ENCODE results near the gene PLEKHH2. TPM values are rescaled to one million over a fixed set of nuclear protein-coding genes. Genes with fewer than 3 reads are reported as not detected.

PLEKHH2 gene
- polyA plus RNA-seq, 1 of the 3 experiments (the other 2 are of a cell fraction) = 1.9 TPM

GRCh38 chr2:43715300-43716098, 78.4 kb downstream of the PLEKHH2 start:
- H3F3A ChIP-seq (replicated peaks; ENCODE audit: insufficient read depth) = no peaks in the 10 kb centered on the region
- 82% methylated on average over 4 of the region's 4 CpGs for WGBS (ENCODE audit: low lambda C conversion rate)
- no peaks in the 10 kb centered on the region for H3K36me3 ChIP-seq (replicated peaks in 1 of 2; ENCODE audit: control insufficient read depth in 1 of 2, insufficient read depth in 2 of 2, low read length in 1 of 2)
- H3K9ac ChIP-seq = no peak overlapping the region
- H3K4me3 ChIP-seq (ENCODE audit: low read depth in 2 of 2, low read length in 1 of 2) = no peak overlapping the region
- no peaks in the 10 kb centered on the region for H3K79me2 ChIP-seq (ENCODE audit: insufficient read depth)
- no peaks in the 10 kb centered on the region for H3K27me3 ChIP-seq (ENCODE audit: insufficient read depth)
- CTCF ChIA-PET = no interaction called here
- no peak for TF ChIP-seq NRF1 (IDR thresholded peaks at IDR 0.05; ENCODE audit: low read depth, low read length)
- TF ChIP-seq IRF3 (IDR thresholded peaks at IDR 0.05; ENCODE audit: low read depth, low read length) = no peak
- TF ChIP-seq TAF1 (IDR thresholded peaks at IDR 0.05; ENCODE audit: borderline replicate concordance, low read depth, low read length) = no peak
- TF ChIP-seq RXRA (IDR thresholded peaks at IDR 0.05; ENCODE audit: borderline replicate concordance, low read depth) = no peak
- no peak for TF ChIP-seq CHD2 (IDR thresholded peaks at IDR 0.05; ENCODE audit: low read length, partially characterized antibody)
- TF ChIP-seq MAX (IDR thresholded peaks at IDR 0.05; ENCODE audit: low read depth) = no peak
- H3K4me2 ChIP-seq = no peak overlapping the region
- H4K20me1 ChIP-seq (ENCODE audit: insufficient read depth) = no peaks in the 10 kb centered on the region
- H2AFZ ChIP-seq (ENCODE audit: low read depth) = no peak overlapping the region
- POLR2A ChIA-PET = no interaction called here
- H3K9me3 ChIP-seq = no peaks in the 10 kb centered on the region
- no peak overlapping the region for H3K27ac ChIP-seq (ENCODE audit: low read depth in 2 of 2, low read length in 1 of 2)
- H3K4me1 ChIP-seq (ENCODE audit: control insufficient read depth in 1 of 2, insufficient read depth in 2 of 2, low read depth in 1 of 2, low read length in 1 of 2) = peaks cover 0 to 9% of the 10 kb centered on the region in 2 experiments; a peak in 1 of 4 replicates
- DNase-seq = no peak
- H3K9me2 ChIP-seq = no peaks in the 10 kb centered on the region

GRCh38 chr2:43717322-43717721, 80.3 kb downstream of the PLEKHH2 start:
- Histone ChIP-seq H3K27ac (ENCODE audit: low read depth in 2 of 2, low read length in 1 of 2) (no peak overlapping the region), H4K20me1 (ENCODE audit: insufficient read depth) (no peaks in the 10 kb centered on the region), H3F3A (replicated peaks; ENCODE audit: insufficient read depth) (no peaks in the 10 kb centered on the region), H3K9me2 (no peaks in the 10 kb centered on the region), H3K4me1 (ENCODE audit: control insufficient read depth in 1 of 2, insufficient read depth in 2 of 2, low read depth in 1 of 2, low read length in 1 of 2) (peaks cover 0 to 9% of the 10 kb centered on the region in 2 experiments; a peak in 1 of 4 replicates), H3K27me3 (ENCODE audit: insufficient read depth) (no peaks in the 10 kb centered on the region), H3K4me3 (ENCODE audit: low read depth in 2 of 2, low read length in 1 of 2) (no peak overlapping the region), H3K4me2 (no peak overlapping the region), H3K9ac (no peak overlapping the region), H3K36me3 (replicated peaks in 1 of 2; ENCODE audit: control insufficient read depth in 1 of 2, insufficient read depth in 2 of 2, low read length in 1 of 2) (no peaks in the 10 kb centered on the region), H3K79me2 (ENCODE audit: insufficient read depth) (no peaks in the 10 kb centered on the region), H2AFZ (ENCODE audit: low read depth) (no peak overlapping the region), H3K9me3 (no peaks in the 10 kb centered on the region)
- TF ChIP-seq MAX (IDR thresholded peaks at IDR 0.05; ENCODE audit: low read depth) (no peak), SMC3 (IDR thresholded peaks at IDR 0.05; ENCODE audit: low read depth, low read length) (no peak), PBX3 (IDR thresholded peaks at IDR 0.05) (no peak), YY1 (IDR thresholded peaks at IDR 0.05; ENCODE audit: low read depth) (no peak)
- ChIA-PET POLR2A (no interaction called here), CTCF (no interaction called here)
- no peak for DNase-seq
